Measurements from ENCODE around the gene CIB1.

GRCh38 chr15:90230071-90230494, 3.7 kb downstream of the CIB1 start:
- TF ChIP-seq CTCF (IDR thresholded peaks at IDR 0.05; ENCODE audit: insufficient read depth, low read length) (no peak), POLR2AphosphoS5 (IDR thresholded peaks at IDR 0.05; ENCODE audit: low read depth) (no peak), GABPA (IDR thresholded peaks at IDR 0.05; ENCODE audit: low read depth) (no peak)
- TF ChIP-seq, protein P1, sequence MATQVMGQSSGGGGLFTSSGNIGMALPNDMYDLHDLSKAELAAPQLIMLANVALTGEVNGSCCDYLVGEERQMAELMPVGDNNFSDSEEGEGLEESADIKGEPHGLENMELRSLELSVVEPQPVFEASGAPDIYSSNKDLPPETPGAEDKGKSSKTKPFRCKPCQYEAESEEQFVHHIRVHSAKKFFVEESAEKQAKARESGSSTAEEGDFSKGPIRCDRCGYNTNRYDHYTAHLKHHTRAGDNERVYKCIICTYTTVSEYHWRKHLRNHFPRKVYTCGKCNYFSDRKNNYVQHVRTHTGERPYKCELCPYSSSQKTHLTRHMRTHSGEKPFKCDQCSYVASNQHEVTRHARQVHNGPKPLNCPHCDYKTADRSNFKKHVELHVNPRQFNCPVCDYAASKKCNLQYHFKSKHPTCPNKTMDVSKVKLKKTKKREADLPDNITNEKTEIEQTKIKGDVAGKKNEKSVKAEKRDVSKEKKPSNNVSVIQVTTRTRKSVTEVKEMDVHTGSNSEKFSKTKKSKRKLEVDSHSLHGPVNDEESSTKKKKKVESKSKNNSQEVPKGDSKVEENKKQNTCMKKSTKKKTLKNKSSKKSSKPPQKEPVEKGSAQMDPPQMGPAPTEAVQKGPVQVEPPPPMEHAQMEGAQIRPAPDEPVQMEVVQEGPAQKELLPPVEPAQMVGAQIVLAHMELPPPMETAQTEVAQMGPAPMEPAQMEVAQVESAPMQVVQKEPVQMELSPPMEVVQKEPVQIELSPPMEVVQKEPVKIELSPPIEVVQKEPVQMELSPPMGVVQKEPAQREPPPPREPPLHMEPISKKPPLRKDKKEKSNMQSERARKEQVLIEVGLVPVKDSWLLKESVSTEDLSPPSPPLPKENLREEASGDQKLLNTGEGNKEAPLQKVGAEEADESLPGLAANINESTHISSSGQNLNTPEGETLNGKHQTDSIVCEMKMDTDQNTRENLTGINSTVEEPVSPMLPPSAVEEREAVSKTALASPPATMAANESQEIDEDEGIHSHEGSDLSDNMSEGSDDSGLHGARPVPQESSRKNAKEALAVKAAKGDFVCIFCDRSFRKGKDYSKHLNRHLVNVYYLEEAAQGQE (IDR thresholded peaks at IDR 0.05; ENCODE audit: insufficient replicate concordance, low read depth), result no peak
